NCI-H128 (cell line): ENCODE data around the gene KRTAP29-1.
"Not testable (repeated sequence)": the region's sequence is repeated elsewhere in the genome, so short reads cannot be mapped to it uniquely, and the experiment has no call there.

ENCODE experiments used
- DNase-seq: peaks from one replicate; lab custom pipeline; 2025; ENCODE audit not compliant: unreplicated experiment; lab: John Stamatoyannopoulos, UW

KRTAP29-1 gene, protein sequence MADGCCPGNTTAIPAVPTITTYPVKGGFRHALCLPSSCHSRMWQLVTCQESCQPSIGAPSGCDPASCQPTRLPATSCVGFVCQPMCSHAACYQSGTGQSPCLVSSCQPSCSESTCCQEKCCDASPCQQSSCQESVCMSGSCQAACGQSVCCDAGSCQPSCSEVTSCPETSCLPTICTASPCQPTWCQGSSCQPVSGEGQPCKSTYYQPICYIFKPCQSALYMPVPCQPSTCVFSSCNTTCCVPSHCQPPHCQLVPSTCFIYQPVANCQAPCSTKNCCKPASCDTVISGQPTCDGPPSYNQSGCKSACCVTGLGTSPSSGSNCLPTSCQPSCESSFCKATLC

DNA sequence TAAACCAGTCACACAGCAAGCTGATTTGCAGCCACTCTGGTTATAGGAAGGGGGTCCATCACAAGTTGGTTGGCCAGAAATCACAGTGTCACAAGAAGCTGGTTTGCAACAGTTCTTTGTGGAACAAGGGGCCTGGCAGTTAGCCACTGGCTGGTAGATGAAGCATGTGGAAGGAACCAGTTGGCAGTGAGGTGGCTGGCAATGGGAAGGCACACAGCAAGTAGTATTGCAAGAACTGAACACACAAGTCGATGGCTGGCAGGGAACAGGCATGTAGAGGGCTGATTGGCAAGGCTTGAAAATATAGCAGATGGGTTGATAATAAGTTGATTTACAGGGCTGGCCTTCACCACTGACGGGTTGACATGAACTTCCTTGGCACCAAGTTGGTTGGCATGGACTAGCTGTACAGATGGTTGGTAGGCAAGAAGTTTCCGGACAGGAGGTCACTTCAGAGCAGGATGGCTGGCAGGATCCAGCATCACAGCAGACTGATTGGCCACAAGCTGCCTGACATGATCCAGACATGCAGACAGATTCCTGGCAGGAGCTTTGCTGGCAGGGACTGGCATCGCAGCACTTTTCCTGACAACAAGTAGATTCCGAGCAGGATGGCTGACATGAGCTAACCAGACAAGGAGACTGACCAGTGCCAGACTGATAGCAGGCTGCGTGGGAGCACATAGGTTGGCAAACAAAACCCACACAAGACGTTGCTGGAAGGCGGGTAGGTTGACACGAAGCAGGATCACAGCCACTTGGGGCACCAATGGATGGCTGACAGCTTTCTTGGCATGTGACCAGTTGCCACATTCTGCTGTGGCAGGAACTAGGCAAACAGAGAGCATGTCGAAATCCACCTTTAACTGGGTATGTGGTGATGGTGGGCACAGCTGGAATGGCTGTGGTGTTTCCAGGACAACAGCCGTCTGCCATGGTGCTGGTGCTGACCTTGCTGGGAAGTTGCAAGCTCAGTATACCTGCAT, at the start of gene KRTAP29-1:
KRTAP29-1 (minus strand) TSS at position 936 of the 986 bp plus-strand sequence; CDS start at position 936, 0 bp downstream.
- DNase-seq, result no peak

DNA sequence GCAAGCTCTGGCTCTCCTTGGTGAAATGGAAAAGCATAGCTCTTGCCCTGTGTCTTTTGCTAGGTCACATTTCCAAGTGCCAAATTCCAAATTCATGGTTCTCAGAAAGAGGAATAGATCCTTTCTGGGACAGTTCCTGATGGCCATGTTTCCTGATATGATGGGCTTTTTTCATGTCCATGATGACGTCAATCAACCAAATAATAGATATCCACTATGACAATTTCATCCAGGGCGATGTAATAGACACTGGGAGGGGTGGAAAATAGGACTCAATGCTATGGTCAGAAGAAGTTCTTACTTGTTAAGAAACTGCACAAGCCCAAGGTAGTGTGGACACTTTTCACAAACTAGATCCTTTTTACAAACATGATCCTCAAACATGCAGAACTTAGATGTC, 48.5 kb upstream of the KRTAP29-1 start:
- no peak for DNase-seq

DNA sequence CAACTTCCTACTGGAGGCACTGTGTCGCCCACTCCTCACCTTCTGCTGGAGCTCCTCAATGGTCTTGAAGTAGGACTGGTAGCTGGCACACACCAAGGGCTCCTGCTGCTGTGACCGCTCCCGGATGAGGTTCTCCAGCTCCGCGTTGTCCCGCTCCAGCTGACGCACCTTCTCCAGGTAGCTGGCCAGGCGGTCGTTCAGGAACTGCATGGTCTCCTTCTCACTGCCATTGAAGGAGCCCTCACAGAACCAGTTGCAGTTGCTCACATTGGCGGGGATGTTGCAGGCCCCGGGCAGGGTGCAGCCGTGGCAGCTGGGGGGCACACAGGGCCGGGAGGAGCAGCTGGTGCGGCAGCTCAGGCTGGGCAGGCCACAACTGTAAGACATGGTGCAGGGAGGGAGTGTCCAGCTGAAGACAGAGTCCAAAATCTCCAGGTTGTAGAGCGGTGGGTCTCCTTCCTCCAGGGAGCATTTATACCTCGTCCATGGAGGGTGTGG, 47.8 kb upstream of the KRTAP29-1 start, which contains the start of gene KRT33A:
KRT33A (minus strand) TSS at position 448 of the 498 bp plus-strand sequence; CDS start at position 387, 61 bp downstream.
- not testable (repeated sequence) for DNase-seq

DNA sequence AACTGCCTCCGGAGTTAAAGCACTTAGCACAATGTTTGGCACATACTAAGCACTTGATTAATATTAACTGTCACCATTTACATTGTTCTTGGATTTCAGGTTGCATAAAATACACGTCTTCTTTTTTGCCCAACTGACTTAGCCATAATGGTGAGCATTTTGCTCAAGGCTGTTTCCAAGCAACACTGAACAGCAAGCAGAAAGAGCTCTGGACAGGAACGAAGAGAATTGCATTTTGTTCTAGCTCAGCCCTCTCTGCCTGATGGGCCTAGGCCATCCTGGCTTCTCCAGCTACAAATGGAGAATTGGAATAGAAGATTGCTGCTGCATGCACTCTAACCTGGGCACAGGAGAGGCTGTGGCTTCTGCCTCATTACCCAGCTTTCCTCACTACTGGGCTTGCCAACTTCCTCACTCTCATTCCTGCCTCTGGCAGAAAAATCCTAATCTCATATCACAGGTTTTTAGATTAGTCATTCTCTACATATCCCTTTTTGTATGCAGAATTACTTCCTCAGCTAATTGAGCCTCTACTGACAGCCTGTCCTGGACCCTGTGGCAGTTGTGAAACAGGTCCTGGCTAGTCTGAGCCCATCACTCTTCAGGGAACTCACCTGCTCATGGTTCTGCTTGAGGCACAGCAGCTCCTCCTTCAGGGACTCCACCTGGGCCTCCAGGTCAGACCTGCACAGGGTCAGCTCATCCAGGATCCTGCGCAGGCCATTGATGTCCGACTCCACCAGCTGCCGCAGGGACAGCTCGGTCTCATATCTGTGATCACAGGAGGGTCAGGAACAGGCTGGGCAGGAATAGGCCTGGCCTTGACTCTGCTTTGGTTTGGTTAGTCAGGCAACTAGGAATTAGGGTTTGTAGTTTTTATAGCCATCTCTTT, 45.5 kb upstream of the KRTAP29-1 start:
- DNase-seq, result no peak

DNA sequence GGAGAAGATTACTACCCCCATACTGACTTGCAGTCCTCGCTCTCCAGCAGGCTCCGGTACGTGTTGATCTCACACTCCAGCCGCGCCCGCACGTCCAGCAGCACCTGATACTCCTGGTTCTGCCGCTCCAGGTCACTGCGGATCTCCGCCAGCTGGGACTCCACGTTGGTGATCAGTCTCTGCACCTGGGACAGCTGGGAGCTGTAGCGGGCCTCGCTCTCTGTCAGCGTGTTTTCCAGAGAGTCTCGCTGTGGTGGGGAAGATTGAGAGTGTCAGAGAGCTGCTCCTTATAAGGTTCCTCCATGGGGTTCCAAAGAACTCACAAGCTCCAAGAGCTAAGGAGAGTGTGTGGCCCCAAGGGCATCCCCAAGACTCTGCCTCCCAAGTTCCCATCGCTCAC, 43.8 kb upstream of the KRTAP29-1 start:
- DNase-seq, result not testable (repeated sequence)

DNA sequence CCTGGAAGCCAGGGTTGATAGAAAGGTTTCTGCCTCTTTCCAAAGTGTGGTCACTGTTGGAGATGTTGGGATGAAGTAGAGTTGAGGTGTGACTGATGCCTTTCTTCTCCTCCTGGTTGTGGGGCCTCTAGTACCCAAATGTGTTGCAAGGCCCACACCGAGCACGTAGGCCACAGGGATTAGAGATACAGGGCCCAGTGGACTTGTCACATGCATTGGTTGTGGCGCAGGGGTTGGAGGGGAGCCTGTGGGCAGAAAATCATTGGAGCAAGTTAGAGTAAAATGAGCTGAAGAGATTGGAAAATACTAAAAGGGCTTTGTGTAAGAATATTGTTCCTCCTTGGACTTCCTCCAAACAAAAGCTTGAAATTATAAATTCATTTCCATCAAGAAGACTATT, 43.3 kb upstream of the KRTAP29-1 start:
- no peak for DNase-seq

DNA sequence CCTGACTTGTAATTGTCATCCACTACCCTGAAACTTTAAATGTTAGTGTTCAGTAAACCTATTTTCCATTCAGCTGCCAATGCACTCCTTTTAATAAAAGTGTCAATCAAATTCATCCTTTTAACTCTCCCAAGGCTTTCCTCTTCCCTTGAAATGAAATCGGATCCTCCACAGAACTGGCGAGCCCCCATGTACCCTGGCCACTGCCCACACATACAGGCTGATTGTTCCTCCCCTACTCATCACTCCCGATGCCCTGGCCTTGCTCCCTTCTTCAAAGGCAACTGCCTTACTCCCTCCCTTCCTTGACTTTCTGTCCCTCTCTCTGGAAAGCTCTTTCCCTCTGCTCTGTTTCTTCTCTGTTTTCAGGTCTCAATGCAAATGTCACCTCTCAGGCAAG, 40.4 kb upstream of the KRTAP29-1 start:
- no peak for DNase-seq

DNA sequence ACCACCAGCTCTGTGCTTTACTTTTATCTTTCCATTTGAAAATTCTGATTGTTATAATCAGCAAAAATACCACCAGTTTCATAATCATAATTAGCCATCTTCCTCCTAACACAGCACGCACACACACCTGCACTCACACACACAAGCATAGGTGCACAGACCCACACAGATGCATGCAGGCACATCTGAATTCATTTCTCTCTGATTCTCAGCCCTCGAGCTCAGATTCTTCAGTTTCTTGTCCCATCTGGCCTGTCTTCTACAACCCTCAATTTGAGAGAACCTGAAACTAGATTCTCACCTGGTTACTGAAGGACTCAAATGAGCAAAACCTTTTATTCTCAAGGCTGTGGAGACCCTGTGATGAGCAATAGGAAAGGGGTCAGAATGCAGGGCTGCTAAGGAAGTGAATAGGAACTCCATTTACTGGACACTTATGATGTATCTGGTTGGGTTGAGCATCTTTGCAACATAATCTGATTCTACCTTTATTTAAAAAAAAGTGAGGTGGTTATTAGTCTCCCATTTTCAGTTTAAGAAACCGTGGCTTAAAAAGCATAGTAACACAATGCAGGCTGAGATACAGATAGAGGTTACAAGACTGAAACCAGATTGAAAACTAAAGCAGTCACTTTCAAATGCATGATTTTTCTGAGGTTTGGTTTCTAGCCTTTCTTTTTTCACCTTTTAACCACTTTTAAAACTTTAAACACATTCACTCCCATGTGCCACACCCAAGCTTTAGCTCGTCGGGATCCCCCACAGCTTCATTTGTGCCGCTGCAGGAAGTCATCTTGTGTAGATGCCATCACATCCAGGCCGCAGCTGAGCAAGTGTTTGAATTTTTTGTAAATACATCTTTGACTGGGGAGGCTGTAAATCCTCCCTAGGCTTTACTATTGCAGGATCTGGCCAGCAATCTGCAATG, 38.5 kb upstream of the KRTAP29-1 start:
- DNase-seq, result no peak

DNA sequence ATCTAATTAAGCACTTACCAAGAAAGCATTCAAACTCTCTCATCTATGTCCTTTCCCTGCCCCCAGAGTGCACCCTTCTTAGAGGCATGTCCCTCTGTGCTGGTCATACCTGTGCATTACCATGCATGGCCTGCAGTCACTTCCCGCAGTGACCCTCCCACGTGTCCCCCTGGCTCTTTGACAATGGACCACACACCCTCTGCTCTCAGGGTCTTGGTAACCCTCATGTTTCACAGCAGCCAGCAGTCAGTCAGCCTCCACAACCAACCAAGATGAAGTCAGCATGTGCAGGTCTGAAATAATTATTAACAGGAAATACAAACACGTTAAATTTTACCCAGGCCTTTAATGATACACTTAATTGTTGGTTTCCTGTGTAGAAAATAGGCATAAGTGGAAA, 37.8 kb upstream of the KRTAP29-1 start:
- no peak for DNase-seq

DNA sequence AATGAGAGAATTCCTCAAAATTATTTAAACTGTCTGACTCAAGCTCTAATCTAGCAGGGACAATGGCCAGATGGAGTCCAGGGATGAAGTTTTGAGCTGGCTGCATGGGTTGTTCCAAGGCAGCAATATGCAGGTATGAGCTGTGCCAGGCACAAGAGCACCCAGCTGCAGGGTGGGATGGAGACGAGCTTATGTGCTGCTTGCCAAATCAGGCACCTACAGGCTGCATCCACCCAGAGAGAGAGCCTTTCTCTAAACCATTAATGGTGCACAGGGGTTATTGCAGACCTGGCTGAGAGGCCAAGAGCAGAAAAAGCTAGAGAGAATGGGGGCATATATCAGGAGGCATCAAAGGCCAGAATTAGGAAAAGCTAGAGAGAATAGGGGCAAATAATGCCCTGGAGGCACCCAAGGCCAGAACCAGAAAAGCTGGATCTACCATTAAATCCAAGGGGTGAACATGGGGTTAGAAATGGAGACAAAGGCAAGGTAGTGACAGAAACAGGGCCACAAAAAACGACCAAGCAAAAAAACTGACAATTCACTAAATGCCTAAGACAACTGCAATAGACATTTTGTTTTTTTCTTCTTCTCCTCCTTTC, 37.0 kb upstream of the KRTAP29-1 start:
- no peak for DNase-seq

DNA sequence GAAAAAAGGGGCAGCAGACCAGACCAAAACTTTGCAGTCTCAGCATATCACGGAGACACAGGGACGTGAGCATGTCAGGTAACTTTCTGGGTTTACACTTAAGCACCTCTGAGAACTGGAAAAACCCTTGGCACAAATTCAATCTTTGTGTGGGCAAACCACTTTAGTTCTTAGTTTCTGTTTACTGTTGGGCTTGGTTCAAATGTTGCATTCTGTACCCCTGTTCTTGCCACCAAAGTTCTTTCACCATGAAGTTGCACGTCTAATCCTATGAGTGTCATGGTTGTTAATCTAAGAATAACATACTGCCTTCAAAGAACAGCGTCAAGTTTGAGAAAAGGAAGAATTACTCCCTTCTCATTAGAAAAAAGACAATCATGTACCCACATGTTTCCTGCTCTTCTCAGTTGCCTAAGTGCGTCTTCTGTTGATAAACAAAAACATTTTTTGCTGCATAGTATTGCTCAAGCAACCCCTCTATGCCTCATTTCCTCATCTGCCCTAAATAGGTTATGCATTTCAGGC, 36.4 kb upstream of the KRTAP29-1 start:
- no peak for DNase-seq

DNA sequence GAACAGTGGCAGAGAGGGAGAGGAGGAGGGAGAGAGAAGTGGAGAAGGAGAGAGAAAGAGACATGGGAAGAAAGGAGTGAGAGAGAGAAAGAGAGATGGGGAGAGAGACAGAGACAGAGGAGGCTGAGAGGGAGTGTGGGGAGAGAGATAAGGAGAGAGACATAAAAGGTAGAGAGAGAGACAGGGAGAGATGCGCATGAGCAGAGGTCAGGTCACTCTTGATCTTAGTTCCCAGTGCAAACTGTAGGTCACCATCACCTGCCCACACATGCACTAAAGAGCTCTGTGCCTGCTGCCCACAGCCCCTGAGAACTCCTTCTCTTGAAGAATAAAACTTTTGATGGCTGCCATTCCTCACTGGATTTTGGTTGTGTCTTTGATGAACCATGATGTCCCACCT, 33.1 kb upstream of the KRTAP29-1 start:
- no peak for DNase-seq

DNA sequence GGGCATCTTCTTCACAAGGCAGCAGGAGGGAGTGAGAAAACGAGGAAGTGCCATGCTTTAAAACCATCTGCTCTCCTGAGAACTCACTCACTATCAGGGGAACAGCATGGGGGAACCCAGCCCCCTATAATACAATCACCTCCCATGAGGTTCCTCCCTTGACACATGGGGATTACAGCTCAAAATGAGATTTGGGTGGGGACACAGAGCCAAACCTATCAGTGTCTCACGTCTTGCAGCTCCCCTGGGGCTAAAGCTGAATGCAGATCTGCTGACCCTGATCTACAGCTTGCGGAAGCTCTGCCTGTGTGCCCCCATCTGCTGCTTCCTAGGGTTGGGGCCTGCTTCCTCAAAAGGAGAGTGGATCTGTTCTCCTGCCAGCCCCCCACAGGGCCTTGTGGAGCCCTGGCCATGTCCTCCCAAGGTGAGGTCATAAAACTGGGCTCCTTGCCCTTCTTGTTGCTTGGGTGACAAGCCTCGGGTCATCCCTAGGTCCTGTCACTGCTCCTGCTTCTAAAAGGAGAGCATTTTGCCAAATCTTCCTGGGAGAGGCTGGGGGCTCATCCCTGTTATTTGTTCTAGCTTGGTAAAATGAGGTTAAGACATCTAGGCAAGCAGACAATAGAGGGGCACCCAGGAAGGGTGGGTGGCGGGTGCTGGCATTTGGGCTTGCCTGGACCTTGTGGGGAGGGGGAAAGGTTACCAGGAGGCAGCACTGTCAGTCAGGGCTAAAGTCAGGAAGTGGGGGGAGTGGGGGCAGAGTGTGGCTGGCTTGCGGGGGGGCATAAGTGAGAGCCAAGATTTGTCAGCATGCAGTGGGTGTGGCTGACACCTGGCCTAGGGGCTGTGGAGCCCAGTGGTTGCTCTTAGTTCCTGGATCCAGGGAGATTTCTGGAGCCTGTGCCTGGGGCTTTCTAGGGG, 32.0 kb upstream of the KRTAP29-1 start:
- DNase-seq, result no peak

DNA sequence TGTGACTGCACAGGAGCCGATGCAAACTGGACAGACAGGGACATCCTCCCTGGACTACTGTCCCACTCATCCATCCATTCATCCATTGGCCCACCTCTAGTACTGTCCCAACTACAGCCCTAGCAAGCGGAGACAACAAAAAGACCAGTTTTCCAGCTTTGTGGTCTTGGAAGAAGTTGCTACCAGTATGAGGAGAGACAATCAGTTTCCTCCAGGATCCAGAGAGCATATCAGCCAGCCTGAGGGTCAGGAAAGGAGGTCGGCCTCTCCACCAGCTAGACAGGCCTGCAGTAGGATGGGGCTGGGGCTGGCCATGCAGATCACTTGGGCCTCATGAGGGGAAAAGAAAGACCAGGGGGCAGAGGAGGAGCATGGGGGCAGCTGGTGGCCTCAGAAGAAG, 31.2 kb upstream of the KRTAP29-1 start:
- no peak for DNase-seq

DNA sequence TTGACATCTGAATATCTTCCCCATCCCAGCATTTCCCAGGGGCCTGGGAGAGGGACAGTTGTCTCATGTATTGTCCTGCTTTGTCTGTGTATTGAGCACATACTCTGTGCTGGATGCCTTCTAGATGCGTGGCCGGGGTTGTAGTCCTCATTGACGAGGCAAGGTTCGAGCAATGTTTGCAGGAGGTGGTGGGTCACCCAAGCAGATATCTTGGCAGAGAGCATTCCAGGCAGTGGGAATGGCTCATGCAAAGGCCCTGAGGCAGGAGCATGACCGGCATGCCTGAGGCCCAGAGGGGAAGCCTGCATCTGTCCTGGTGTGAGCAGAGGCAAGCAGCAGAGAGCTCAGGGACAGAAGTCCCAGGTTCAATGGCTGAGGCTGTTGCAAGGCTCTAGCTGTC, 30.4 kb upstream of the KRTAP29-1 start:
- no peak for DNase-seq

DNA sequence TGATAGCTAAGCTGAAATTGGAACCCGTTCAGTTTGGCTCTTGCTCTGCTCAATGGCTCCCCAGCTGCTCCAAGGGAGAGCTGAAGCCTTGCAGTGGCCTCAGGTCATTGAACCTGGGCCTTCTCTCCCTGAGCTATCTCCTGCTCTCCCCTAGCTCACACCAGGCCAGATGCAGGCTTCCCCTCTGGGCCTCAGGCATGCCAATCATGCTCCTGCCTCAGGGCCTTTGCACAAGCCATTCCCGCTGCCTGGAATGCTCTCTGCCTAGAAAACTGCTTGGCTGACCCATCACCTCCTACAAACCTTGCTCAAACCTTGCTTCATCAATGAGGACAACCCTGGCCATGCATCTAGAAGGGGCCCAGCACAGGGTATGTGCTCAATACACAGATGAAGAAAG, 29.6 kb upstream of the KRTAP29-1 start:
- DNase-seq, result no peak

DNA sequence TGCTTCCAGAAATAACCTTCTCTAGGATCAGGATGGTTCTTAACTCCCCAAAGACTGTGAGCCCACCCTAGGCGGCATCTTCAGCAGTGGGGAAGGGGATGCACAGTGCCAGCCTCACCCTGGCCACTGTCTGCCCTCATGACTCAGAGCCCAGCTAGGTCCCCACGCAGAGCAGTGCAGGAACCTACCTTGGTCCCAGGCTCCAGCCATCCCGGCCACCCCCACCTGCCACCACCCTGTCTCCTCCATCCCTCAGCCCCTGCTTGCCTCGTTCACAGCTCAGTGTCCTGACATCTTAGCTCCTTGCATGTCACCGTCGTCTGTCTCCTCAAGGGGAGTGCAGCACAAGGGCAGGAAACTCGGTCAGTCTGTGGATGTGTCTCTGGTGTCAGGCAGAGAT, 29.0 kb upstream of the KRTAP29-1 start:
- DNase-seq, result no peak
